GM13977 (cell line): ENCODE data around the gene ZNRD2.

Experiments used
- DNase-seq: peaks from one replicate; pipeline ENCODE4 v3.0.0; 2012; ENCODE audit warnings: low spot score
- CTCF ChIP-seq: IDR thresholded peaks from 2 replicates; pipeline ENCODE4 v1.5.1; 2012; ENCODE audit warnings: mild to moderate bottlenecking, control low read depth; ENCODE audit not compliant: insufficient read depth; ENCODE audit errors: extremely low read depth, missing control alignments
- in situ Hi-C: fragments of 300-500 bp; cut with MboI; formaldehyde crosslinking; loops from one replicate; pipeline ENCODE4 v1.12.0; 2022; ENCODE audit warnings: low sequenced_read_pairs, low pct_unique_long_range_greater_than_20kb, mixed read lengths, inconsistent platforms; ENCODE audit not compliant: unreplicated experiment

The ZNRD2 gene

GRCh38 chr11:65558002-65558929 is 12.0 kb upstream of the ZNRD2 start, which contains the start of gene LTBP3:
Gene LTBP3, minus strand, starts transcription at chr11:65558359. Its CDS starts 400 bp downstream, at chr11:65557959.
- no peak for TF ChIP-seq CTCF
- peak; percentile 85 for DNase-seq
- in situ Hi-C loops: no loop called here

- DNase-seq: no peak
- no peak for TF ChIP-seq CTCF
- in situ Hi-C loops: no loop called here
Observed at GRCh38 chr11:65558930-65559509, 11.3 kb upstream of the ZNRD2 start.

- TF ChIP-seq CTCF: no peak
- DNase-seq: no peak
- in situ Hi-C loops: no loop called here
Observed at GRCh38 chr11:65559535-65559934, 10.7 kb upstream of the ZNRD2 start.

GRCh38 chr11:65559951-65560537 is 10.2 kb upstream of the ZNRD2 start:
- in situ Hi-C loops: no loop called here
- TF ChIP-seq CTCF: no peak
- no peak for DNase-seq

- no peak for DNase-seq
- in situ Hi-C loops: no loop called here
- no peak for TF ChIP-seq CTCF
Observed at GRCh38 chr11:65560555-65561418, 9.5 kb upstream of the ZNRD2 start.

GRCh38 chr11:65562020-65562419 is 8.3 kb upstream of the ZNRD2 start:
- no peak for DNase-seq
- in situ Hi-C loops: no loop called here
- no peak for TF ChIP-seq CTCF
